Nephron progenitor cell (in vitro differentiated cells): Measurements from ENCODE around the gene KIAA0930.

Source experiments
- DNase-seq: peaks from one replicate; pipeline ENCODE4 v3.0.0; 2021
- H3K27ac Mint-ChIP-seq: 2 replicates; pipeline ENCODE4 v1.8.0; 2021; ENCODE audit warnings: mild to moderate bottlenecking, moderate library complexity, mixed read lengths
- H3K27me3 Mint-ChIP-seq: 2 replicates; pipeline ENCODE4 v1.8.0; 2021; ENCODE audit warnings: mild to moderate bottlenecking, low read depth, mixed read lengths; ENCODE audit not compliant: poor library complexity
- H3K36me3 Mint-ChIP-seq: 2 replicates; pipeline ENCODE4 v1.8.0; 2021; ENCODE audit warnings: low read depth, mixed read lengths
- H3K4me1 Mint-ChIP-seq: 2 replicates; pipeline ENCODE4 v1.8.0; 2021; ENCODE audit warnings: mixed read lengths
- H3K4me3 Mint-ChIP-seq: 2 replicates; pipeline ENCODE4 v1.8.0; 2021; ENCODE audit warnings: mild to moderate bottlenecking, moderate library complexity, mixed read lengths
- H3K9me3 Mint-ChIP-seq: 2 replicates; pipeline ENCODE4 v1.8.0; 2021; ENCODE audit warnings: mild to moderate bottlenecking, moderate library complexity, mixed read lengths
- CTCF ChIP-seq: fragments of 200-600 bp; sonication (generic); IDR thresholded peaks from 2 replicates; pipeline ENCODE4 v1.5.0; 2021; ENCODE audit warnings: antibody characterized with exemption

Gene KIAA0930

GRCh38 chr22:45164270-45165088 lies 76.2 kb downstream of the KIAA0930 start:
- Mint-ChIP-seq H3K4me1 (peaks cover 56% of the 10 kb centered on the region), H3K27ac (peak overlapping the region; percentile 77), H3K9me3 (no peaks in the 10 kb centered on the region), H3K27me3 (peaks cover 4% of the 10 kb centered on the region), H3K4me3 (peak overlapping the region; percentile 97), H3K36me3 (peaks cover 31% of the 10 kb centered on the region)
- TF ChIP-seq CTCF: no peak
- DNase-seq: peak; percentile 59

GRCh38 chr22:45163451-45164269 lies 77.0 kb downstream of the KIAA0930 start, which contains the start of gene NUP50:
Gene NUP50, plus strand, starts transcription at chr22:45163925. Its CDS starts 4,253 bp downstream, at chr22:45168178.
- peak; percentile 97 for DNase-seq
- Mint-ChIP-seq H3K27ac (peak within 1 kb of the TSS; percentile 77), H3K4me3 (peak within 1 kb of the TSS; percentile 97), H3K4me1 (peaks cover 63% of the 10 kb centered on the region), H3K9me3 (no peaks in the 10 kb centered on the region), H3K36me3 (peaks cover 25% of the 10 kb centered on the region), H3K27me3 (peaks cover 4% of the 10 kb centered on the region)
- TF ChIP-seq CTCF: no peak

- H3K27me3 Mint-ChIP-seq: peaks cover 4% of the 10 kb centered on the region
- no peak for TF ChIP-seq CTCF
- peak; percentile 34 for DNase-seq
These were observed 77.6 kb downstream of the KIAA0930 start for GRCh38 chr22:45163099-45163450.

GRCh38 chr22:45162531-45162930 lies 78.2 kb downstream of the KIAA0930 start:
- no peak overlapping the region for H3K27ac Mint-ChIP-seq
- DNase-seq: no peak
- peaks cover 4% of the 10 kb centered on the region for H3K27me3 Mint-ChIP-seq
- TF ChIP-seq CTCF: no peak
- H3K9me3 Mint-ChIP-seq: no peaks in the 10 kb centered on the region
- H3K4me1 Mint-ChIP-seq: peaks cover 74% of the 10 kb centered on the region
- H3K4me3 Mint-ChIP-seq: peak overlapping the region; percentile 97
- peaks cover 28% of the 10 kb centered on the region for H3K36me3 Mint-ChIP-seq

More at GRCh38 chr22:45163099-45163450, 77.6 kb downstream of the KIAA0930 start:
- Mint-ChIP-seq H3K27ac (no peak overlapping the region), H3K9me3 (no peaks in the 10 kb centered on the region), H3K36me3 (peaks cover 25% of the 10 kb centered on the region), H3K4me1 (peaks cover 68% of the 10 kb centered on the region), H3K4me3 (peak overlapping the region; percentile 97)

- Mint-ChIP-seq H3K27me3 (peaks cover 4% of the 10 kb centered on the region), H3K36me3 (peaks cover 31% of the 10 kb centered on the region), H3K27ac (no peak overlapping the region), H3K4me1 (peaks cover 55% of the 10 kb centered on the region), H3K9me3 (no peaks in the 10 kb centered on the region), H3K4me3 (no peak overlapping the region)
- DNase-seq: no peak
- no peak for TF ChIP-seq CTCF
These were observed 80.8 kb downstream of the KIAA0930 start for GRCh38 chr22:45159652-45160462.
